GM21723 (cell line): ENCODE data around the gene PEA15.

Experiments used
- ATAC-seq: cut with Tn5 transposase; IDR thresholded peaks from one replicate; pipeline ENCODE4 v1.9.1; 2021; ENCODE audit warnings: mild to moderate bottlenecking, moderate library complexity; ENCODE audit not compliant: unreplicated experiment

PEA15 gene

GRCh38 chr1:160236806-160237205 is 31.6 kb downstream of the PEA15 start:
- ATAC-seq: no peak

GRCh38 chr1:160237558-160237957 is 32.4 kb downstream of the PEA15 start:
- no peak for ATAC-seq

- ATAC-seq: no peak
Measured at GRCh38 chr1:160238408-160238807, 33.2 kb downstream of the PEA15 start.

- no peak for ATAC-seq
Measured at GRCh38 chr1:160239582-160240299, 34.6 kb downstream of the PEA15 start.

- ATAC-seq: no peak
Measured at GRCh38 chr1:160243767-160244166, 38.6 kb downstream of the PEA15 start.

- no peak for ATAC-seq
Measured at GRCh38 chr1:160244209-160244608, 39.0 kb downstream of the PEA15 start.

GRCh38 chr1:160245434-160245833 is 40.2 kb downstream of the PEA15 start:
- ATAC-seq: no peak

- ATAC-seq: no peak
Measured at GRCh38 chr1:160247053-160247452, 41.9 kb downstream of the PEA15 start.

- no peak for ATAC-seq
Measured at GRCh38 chr1:160251011-160251410, 45.8 kb downstream of the PEA15 start.

- no peak for ATAC-seq
Measured at GRCh38 chr1:160251687-160252526, 46.7 kb downstream of the PEA15 start.

- no peak for ATAC-seq
Measured at GRCh38 chr1:160255781-160256300, 50.7 kb downstream of the PEA15 start.

GRCh38 chr1:160256396-160257046 is 51.3 kb downstream of the PEA15 start:
- no peak for ATAC-seq

GRCh38 chr1:160257411-160258015 is 52.3 kb downstream of the PEA15 start:
- ATAC-seq: no peak

GRCh38 chr1:160258177-160258798 is 53.1 kb downstream of the PEA15 start:
- ATAC-seq: no peak

GRCh38 chr1:160260406-160261382 is 55.5 kb downstream of the PEA15 start:
- ATAC-seq: no peak

- ATAC-seq: peak; percentile 37
Measured at GRCh38 chr1:160261556-160261892, 56.3 kb downstream of the PEA15 start.

GRCh38 chr1:160261893-160262794 is 57.0 kb downstream of the PEA15 start, which contains the start of gene DCAF8:
Gene DCAF8, minus strand, starts transcription at chr1:160262549. Its CDS starts 18,541 bp downstream, at chr1:160244008.
- peak; percentile 78 for ATAC-seq

- no peak for ATAC-seq
Measured at GRCh38 chr1:160264795-160265307, 59.7 kb downstream of the PEA15 start.
